ENCODE results near the gene URM1. TPM values are rescaled to one million over a fixed set of nuclear protein-coding genes. Genes with fewer than 3 reads are reported as not detected.

The URM1 gene
- total RNA-seq = 21.4 and 32.4 TPM in 2 replicates

DNA sequence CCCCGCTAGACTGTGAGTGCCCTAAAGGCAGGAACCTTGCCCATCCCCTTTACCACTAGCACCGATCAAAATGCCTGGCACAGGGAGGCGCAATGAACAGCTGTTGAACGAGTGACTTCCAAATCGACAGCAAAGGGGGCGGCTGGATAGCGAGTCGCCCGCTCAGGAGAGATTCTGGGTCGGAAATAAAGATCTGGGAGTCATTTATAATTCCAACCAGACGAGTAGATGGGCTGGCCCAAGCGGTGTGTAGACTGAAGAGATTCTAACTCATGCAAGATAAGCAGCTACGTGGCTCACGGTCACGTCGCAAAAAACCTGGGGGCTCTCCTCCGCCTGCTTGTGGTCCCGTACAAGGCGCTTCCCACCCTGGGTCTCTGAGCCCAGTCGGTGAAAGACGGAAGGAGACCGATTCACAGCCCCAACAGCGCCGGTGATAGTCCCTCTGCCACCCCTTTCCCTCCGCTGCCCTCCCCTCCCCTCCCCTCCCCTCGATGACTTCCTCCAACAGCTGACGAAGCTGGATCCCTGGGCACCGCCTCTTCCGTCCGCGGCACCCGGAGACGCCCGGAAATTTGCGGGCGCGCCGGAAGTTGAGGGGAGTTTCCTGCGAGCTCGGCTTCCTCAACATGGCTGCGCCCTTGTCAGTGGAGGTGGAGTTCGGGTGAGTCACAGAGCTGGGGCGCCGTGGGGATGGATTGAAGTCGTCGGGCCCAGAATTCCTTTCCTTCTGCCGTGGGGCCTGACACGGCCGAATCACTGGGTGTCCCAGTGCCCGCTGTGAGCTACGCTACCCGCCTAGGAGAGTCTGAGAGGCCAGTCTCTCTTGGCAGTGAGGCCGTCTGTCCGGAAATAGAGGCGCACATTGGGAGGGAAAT lies at the start of gene URM1:
URM1 (plus strand) TSS at position 623 of the 878 bp plus-strand sequence; CDS start at position 630, 7 bp downstream.

DNA sequence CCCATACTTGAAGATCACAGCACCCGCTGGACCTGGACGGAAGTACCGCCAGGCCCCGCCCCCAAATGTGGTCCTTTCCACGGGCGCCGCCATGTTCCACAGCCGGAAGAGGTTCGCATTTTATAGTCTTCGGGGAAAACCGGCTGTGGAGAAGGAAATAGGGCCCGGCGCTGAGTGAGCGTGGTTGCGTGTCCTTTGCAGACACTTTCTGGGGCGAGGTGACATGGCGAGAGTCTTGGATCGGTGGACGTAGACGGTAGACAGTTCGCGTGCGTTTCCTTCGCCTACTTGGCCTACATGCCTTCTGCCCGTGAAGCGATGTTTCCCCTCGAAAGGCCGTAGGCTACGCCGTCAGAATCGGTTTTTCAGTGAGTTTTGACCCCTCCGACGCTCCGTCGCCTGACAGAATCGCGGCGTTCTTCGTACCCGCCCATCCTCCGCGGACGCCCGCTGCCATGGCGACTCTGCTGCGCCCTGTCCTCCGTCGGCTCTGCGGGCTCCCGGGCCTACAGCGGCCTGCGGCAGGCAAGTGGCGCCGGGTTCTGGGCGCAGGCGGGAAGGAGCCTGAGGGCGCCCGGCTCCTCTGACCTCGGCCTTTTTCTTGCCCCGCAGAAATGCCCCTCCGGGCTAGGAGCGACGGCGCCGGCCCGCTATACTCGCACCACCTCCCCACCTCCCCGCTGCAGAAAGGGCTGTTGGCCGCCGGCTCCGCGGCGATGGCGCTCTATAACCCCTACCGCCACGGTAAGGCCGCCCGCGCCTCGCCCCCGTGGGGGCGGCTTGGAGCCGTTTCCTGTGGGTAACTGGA lies 48.6 kb upstream of the URM1 start, which contains the start of the genes COQ4 and TRUB2:
COQ4 (plus strand) TSS at position 436 of the 808 bp plus-strand sequence; CDS start at position 456, 20 bp downstream.
TRUB2 (minus strand) TSS at position 44 of the 808 bp plus-strand sequence; CDS start at position 5, 39 bp downstream.

DNA sequence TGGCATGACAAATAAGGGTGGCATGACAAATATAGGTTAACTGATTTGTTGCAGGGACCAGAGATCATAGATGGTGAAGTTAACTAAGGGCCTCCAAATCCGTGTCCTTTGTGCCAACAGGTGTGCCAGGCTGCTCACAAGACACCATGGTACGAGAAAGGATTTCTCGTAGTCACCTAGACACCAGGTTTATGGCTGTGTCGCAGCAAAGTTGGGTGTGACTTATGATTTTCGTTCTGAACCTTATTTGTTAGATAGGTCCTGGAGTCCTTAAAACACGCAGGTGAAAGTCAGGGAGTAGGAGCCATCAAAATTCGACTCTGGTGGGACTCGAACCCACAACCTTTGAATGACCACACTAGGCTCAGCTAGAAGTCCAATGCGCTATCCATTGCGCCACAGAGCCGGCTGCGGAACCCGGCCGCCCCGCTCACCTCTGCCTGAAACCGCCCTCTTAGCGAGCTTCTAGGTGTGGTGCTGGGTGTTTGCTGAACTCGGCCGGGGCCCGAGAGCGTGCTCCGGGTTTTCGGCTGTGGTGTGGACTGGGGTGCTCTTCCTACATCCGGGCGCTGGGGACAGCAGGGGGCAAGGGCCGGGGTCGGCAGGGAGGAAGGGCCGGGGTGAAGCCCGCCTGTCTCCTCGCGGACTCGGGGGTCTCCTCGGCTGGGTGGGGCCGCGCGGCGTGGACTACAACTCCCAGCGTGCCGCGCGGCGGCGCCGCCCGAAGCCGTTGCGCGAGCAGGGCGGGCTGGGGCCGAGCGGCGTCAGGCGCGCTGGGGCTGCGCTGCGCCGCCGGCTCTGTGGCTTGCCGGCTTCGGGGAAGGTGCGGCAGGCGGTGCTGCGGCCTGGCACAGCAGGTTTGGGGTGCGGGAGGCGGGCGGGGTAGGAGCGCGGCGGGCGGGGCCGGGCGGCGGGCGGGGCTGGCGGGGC lies 31.1 kb upstream of the URM1 start, which contains the start of gene SLC27A4:
SLC27A4 (plus strand) TSS at position 767 of the 930 bp plus-strand sequence. CDS start 2,606 bp downstream, outside the sequence.

DNA sequence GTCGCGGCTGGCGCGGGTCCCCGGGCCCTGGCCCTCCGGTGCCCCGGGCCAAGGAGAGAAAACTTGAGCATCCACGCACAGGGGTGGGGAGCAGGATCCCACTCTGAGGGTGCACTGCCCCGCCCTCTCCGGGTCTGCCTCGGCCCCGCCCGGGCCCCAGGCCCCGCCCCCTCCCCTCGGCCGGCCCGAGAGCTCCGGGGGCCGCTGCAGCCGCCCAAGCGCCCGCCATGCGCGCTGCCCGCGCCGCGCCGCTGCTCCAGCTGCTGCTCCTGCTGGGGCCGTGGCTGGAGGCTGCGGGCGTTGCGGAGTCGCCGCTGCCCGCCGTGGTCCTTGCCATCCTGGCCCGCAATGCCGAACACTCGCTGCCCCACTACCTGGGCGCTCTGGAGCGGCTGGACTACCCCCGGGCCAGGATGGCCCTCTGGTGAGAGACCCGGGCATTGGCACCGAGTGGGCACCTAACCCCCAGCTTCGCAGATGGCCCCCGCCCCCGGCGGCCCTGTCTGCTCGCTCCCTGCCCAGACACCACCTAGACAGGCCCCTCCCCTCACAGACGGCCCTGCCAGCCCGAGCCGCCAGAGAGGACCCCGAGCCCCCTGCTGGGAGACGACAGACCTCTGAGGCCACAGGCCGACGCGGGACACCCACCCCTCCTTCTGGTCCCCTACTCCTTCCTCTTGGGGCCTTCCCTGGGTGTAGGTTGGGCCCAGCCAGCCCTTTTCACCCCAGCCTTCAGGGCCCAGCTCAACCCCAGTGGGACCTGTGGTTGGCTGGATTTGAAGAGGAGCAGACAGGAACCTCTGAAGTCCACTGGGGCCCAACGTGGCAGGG lies 49.7 kb downstream of the URM1 start, which contains the start of gene CERCAM:
CERCAM (plus strand) TSS at position 207 of the 831 bp plus-strand sequence; CDS start at position 228, 21 bp downstream.

Other genes with a start within 250 kb of the URM1 start
- 52.4 and 86.8 TPM in 2 replicates for gene PTGES2, start 243.6 kb upstream of the URM1 start, total RNA-seq
- not detected in 2 replicates for gene LCN2, start 221.9 kb upstream of the URM1 start, total RNA-seq
- 15.1 and 32.1 TPM in 2 replicates for gene BBLN, start 211.1 kb upstream of the URM1 start, total RNA-seq
- 12.7 and 17.6 TPM in 2 replicates for gene CIZ1, start 179.8 kb upstream of the URM1 start, total RNA-seq
- gene DNM1, start 168.0 kb upstream of the URM1 start, total RNA-seq = 0.38 and 3.1 TPM in 2 replicates
- 118 and 135 TPM in 2 replicates for gene GOLGA2, start 95.4 kb upstream of the URM1 start, total RNA-seq
- gene SWI5, start 95.1 kb upstream of the URM1 start, total RNA-seq = 20.9 and 41.6 TPM in 2 replicates
- gene TRUB2, start 48.9 kb upstream of the URM1 start, total RNA-seq = 9.9 and 15.7 TPM in 2 replicates
- gene COQ4, start 48.5 kb upstream of the URM1 start, total RNA-seq = 18.6 and 24.0 TPM in 2 replicates
- 10.7 and 25.1 TPM in 2 replicates for gene SLC27A4, start 30.8 kb upstream of the URM1 start, total RNA-seq
- gene CERCAM, start 49.5 kb downstream of the URM1 start, total RNA-seq = 61.5 and 181 TPM in 2 replicates
- 30.7 and 73.8 TPM in 2 replicates for gene ODF2, start 84.6 kb downstream of the URM1 start, total RNA-seq
- 22.3 and 44.5 TPM in 2 replicates for gene GLE1, start 133.3 kb downstream of the URM1 start, total RNA-seq
- 225 and 309 TPM in 2 replicates for gene SPTAN1, start 181.2 kb downstream of the URM1 start, total RNA-seq